IMR-90 (cell line): Measurements from ENCODE around the gene DNM1. TPM values are rescaled to one million over a fixed set of nuclear protein-coding genes. Genes with fewer than 3 reads are reported as not detected.

ENCODE experiments used
- ATAC-seq: fragments of 200-7000 bp; cut with Tn5 transposase; 2 replicates; pipeline ENCODE4 v1.9.1; 2020; ENCODE audit warnings: low read depth, mild to moderate bottlenecking, moderate library complexity
- BruUV-seq: library from RNA; stranded (reverse); fragments of 400-500 nt; replicated peaks from 2 replicates; lab custom pipeline; 2021; lab: Mats Ljungman, UMichigan
- CTCF ChIA-PET: fragments of 300-600 bp; formaldehyde crosslinking; extraction: SDS; loops from one replicate; lab custom pipeline; 2021; ENCODE audit warnings: antibody characterized with exemption; lab: Yijun Ruan, JAX
- POLR2A ChIA-PET: fragments of 300-600 bp; sonication (Branson Sonifier 250); formaldehyde crosslinking; loops from one replicate; lab custom pipeline; 2022; ENCODE audit warnings: antibody characterized with exemption; ENCODE audit not compliant: unreplicated experiment; lab: Charles Lee
- DNase-seq: peaks from one replicate; pipeline ENCODE4 v3.0.0; 2013
- H2AFZ ChIP-seq: replicated peaks from 2 replicates; pipeline ENCODE3; 2013; ENCODE audit warnings: low read length, mild to moderate bottlenecking; ENCODE audit not compliant: poor library complexity
- H2AK5ac ChIP-seq: 2 replicates; pipeline ENCODE4 v1.6.1; 2013; ENCODE audit warnings: low read depth, low read length, inconsistent platforms
- H2AK9ac ChIP-seq: replicated peaks from 2 replicates; pipeline ENCODE3; 2013; ENCODE audit warnings: mild to moderate bottlenecking, low read depth, low read length, moderate library complexity; ENCODE audit not compliant: poor library complexity
- H2BK120ac ChIP-seq: 2 replicates; pipeline ENCODE4 v1.6.1; 2013; ENCODE audit warnings: low read depth, low read length, inconsistent platforms
- H2BK15ac ChIP-seq: 3 replicates; pipeline ENCODE4 v1.6.1; 2013; ENCODE audit warnings: low read depth, low read length, inconsistent platforms
- H2BK20ac ChIP-seq: 2 replicates; pipeline ENCODE4 v1.6.1; 2013; ENCODE audit warnings: low read depth, mild to moderate bottlenecking, inconsistent platforms, low read length, moderate library complexity
- H2BK5ac ChIP-seq: 2 replicates; pipeline ENCODE4 v1.6.1; 2013; ENCODE audit warnings: mild to moderate bottlenecking, low read depth, low read length, inconsistent platforms; ENCODE audit not compliant: poor library complexity, severe bottlenecking
- H3K14ac ChIP-seq: replicated peaks from 2 replicates; pipeline ENCODE4 v1.6.1; 2013; ENCODE audit warnings: low read depth, low read length, inconsistent platforms
- H3K18ac ChIP-seq: 2 replicates; pipeline ENCODE4 v1.6.1; 2013; ENCODE audit warnings: low read depth, low read length, control low read depth
- H3K23ac ChIP-seq: 2 replicates; pipeline ENCODE4 v1.6.1; 2013; ENCODE audit warnings: low read depth, low read length, inconsistent platforms
- H3K27ac ChIP-seq: 2 replicates; pipeline ENCODE4 v1.5.1; 2013; ENCODE audit warnings: mild to moderate bottlenecking, control low read depth, low read length; ENCODE audit not compliant: insufficient read depth
- H3K27me3 ChIP-seq: 2 replicates; pipeline ENCODE4 v1.6.1; 2013; ENCODE audit warnings: low read length; ENCODE audit not compliant: control insufficient read depth, insufficient read depth
- H3K36me3 ChIP-seq: 2 replicates; pipeline ENCODE4 v1.6.1; 2013; ENCODE audit warnings: low read length, mixed read lengths; ENCODE audit not compliant: control insufficient read depth, insufficient read depth
- H3K4ac ChIP-seq: 2 replicates; pipeline ENCODE4 v1.6.1; 2013; ENCODE audit warnings: low read depth, low read length, inconsistent platforms
- H3K4me1 ChIP-seq: 2 replicates; pipeline ENCODE4 v1.6.1; 2013; ENCODE audit warnings: low read length, mixed read lengths; ENCODE audit not compliant: control insufficient read depth, insufficient read depth
- H3K4me2 ChIP-seq: 2 replicates; pipeline ENCODE4 v1.6.1; 2013; ENCODE audit warnings: low read depth, mild to moderate bottlenecking, control low read depth, low read length, moderate library complexity
- H3K4me3 ChIP-seq: 2 replicates; pipeline ENCODE4 v1.5.1; 2013; ENCODE audit warnings: low read depth, mild to moderate bottlenecking, control low read depth, low read length, moderate library complexity; ENCODE audit not compliant: insufficient read depth
- H3K56ac ChIP-seq: 2 replicates; pipeline ENCODE4 v1.6.1; 2013; ENCODE audit warnings: low read length, inconsistent platforms; ENCODE audit not compliant: insufficient read depth; ENCODE audit errors: extremely low read depth
- H3K79me1 ChIP-seq, 2 experiments: 2 replicates each; pipeline ENCODE4 v1.6.1; 2013; ENCODE audit warnings: low read length in 2 of 2, inconsistent platforms in 1 of 2, low read depth in 1 of 2
- H3K9ac ChIP-seq: 2 replicates; pipeline ENCODE4 v1.6.1; 2013; ENCODE audit warnings: low read depth, low read length, control low read depth
- H3K9me1 ChIP-seq: 2 replicates; pipeline ENCODE4 v1.6.1; 2013; ENCODE audit warnings: low read length, inconsistent platforms; ENCODE audit not compliant: insufficient read depth
- H3K9me3 ChIP-seq: 2 replicates; pipeline ENCODE4 v1.6.1; 2013; ENCODE audit warnings: low read length; ENCODE audit not compliant: control insufficient read depth, insufficient read depth
- H4K20me1 ChIP-seq: 2 replicates; pipeline ENCODE4 v1.6.1; 2013; ENCODE audit warnings: low read length, inconsistent platforms; ENCODE audit not compliant: insufficient read depth
- H4K5ac ChIP-seq: 2 replicates; pipeline ENCODE4 v1.6.1; 2013; ENCODE audit warnings: mild to moderate bottlenecking, low read depth, low read length, control low read depth
- H4K8ac ChIP-seq, 2 experiments: 2 replicates each; pipeline ENCODE4 v1.6.1; 2013; ENCODE audit warnings: low read depth in 2 of 2, low read length in 2 of 2, control low read depth in 1 of 2, inconsistent platforms in 1 of 2
- H4K91ac ChIP-seq: 2 replicates; pipeline ENCODE4 v1.6.1; 2013; ENCODE audit warnings: low read depth, low read length, inconsistent platforms; ENCODE audit not compliant: insufficient read depth
- CEBPB ChIP-seq: IDR thresholded peaks from 2 replicates; pipeline ENCODE4 v1.6.1; 2012; ENCODE audit warnings: low read depth, low read length, improper control_type of control experiment
- MAZ ChIP-seq: IDR thresholded peaks from 2 replicates; pipeline ENCODE4 v1.6.1; 2012; ENCODE audit warnings: low read depth, mild to moderate bottlenecking, low read length, improper control_type of control experiment, moderate library complexity, borderline replicate concordance
- WGBS, 2 experiments: methylation state at CpG; one replicate each; pipeline versions ENCODE4 v1.1.5 to v1.1.7; 2013; ENCODE audit warnings: missing lambda C conversion rate in 2 of 2; ENCODE audit not compliant: insufficient read length in 1 of 2; ENCODE audit errors: extremely low coverage in 2 of 2; 5-methylcytosine and 5-hydroxymethylcytosine counted together
- dilution Hi-C: fragments of 300-500 bp; cut with HindIII; formaldehyde crosslinking; loops from one replicate; pipeline ENCODE4 v1.14.3; 2018; ENCODE audit warnings: low sequenced_read_pairs; ENCODE audit not compliant: unreplicated experiment
- in situ Hi-C: fragments of 300-500 bp; cut with MboI; formaldehyde crosslinking; loops from 3 replicates; pipeline ENCODE4 v1.14.3; 2019; ENCODE audit warnings: low sequenced_read_pairs, inconsistent platforms, mixed read lengths
- intact Hi-C: fragments of 100-400 bp; cut with micrococcal nuclease; formaldehyde crosslinking; loops from 2 replicates; pipeline ENCODE4 v1.10.0; 2022
- polyA plus RNA-seq, 3 experiments: library from polyadenylated mRNA; depleted of rRNA; stranded (reverse); fragments of >200 nt; gene quantifications; 2 replicates each; pipeline ENCODE4 v1.2.3, GENCODE V29; 2012; ENCODE audit warnings: low replicate concordance in 1 of 3
- total RNA-seq: library from RNA; depleted of rRNA; stranded (reverse); fragments of >200 nt; gene quantifications from 2 replicates; pipeline ENCODE4 v1.2.3, GENCODE V29; 2012
- TF ChIP-seq, protein P1 (sequence below): fragments of 150-350 bp; IDR thresholded peaks from 2 replicates; pipeline ENCODE4 v1.6.1; 2017; ENCODE audit warnings: mild to moderate bottlenecking, antibody characterized with exemption, low read length, low read depth
- TF ChIP-seq, protein P2 (sequence below): fragments of 150-350 bp; IDR thresholded peaks from 2 replicates; pipeline ENCODE4 v1.6.1; 2016; ENCODE audit warnings: low read depth, mild to moderate bottlenecking, low read length, moderate library complexity, borderline replicate concordance

The DNM1 gene
- total and polyA plus RNA-seq, 2 of the 4 experiments (the other 2 are of a cell fraction): 13.6 to 17.7 TPM

DNA sequence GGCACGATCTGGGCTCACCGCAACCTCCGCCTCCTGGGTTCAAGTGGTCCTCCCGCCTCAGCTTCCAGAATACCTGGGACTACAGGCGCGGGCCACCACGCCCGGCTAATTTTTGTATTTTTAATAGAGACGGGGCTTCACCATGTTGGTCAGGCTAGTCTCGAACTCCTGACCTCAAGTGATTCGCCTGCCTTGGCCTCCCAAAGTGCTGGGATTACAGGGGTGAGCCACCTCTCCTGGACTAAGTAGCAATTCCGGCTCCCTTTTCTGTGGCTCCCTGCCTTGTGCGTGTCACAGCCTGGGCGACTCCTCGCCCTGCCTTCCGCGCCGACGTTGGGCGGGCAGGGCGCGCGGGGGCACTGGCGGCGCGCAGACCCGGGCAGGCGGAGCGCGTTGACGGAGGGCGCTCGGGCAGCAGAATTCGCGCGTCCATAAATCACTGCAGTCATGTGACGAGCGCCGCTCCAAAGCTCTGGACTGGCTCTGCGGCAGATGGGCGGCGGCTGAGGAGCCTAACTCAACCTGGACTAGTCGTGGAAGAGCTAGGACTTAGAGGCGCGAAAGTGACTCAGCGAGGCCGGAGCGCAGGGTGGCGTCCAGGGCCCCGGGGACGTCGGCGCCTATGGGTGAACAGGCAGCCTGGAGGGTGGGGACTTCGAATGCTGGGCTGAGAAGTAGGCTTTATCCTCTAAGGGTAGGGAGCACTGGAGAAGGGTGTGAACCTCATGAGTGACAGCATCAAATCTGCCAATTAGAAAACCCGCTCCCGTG, 10.4 kb upstream of the DNM1 start:
- H3K9me3 ChIP-seq: no peaks in the 10 kb centered on the region
- peak overlapping the region; percentile 47; the same call in 1 of the 3 replicates for H2BK15ac ChIP-seq
- peak overlapping the region; percentile 93 for H2AK9ac ChIP-seq
- no TSS peak for BruUV-seq
- H3K79me1 ChIP-seq: peaks cover 14 to 36% of the 10 kb centered on the region in 2 experiments
- peak overlapping the region; percentile 96 for H2AFZ ChIP-seq
- H4K8ac ChIP-seq: peak overlapping the region; percentile 76 to 97; a peak in 2 of 4 replicates
- peak overlapping the region; percentile 65 for H3K4ac ChIP-seq
- H3K36me3 ChIP-seq: peaks cover 10% of the 10 kb centered on the region
- ChIA-PET POLR2A (no interaction called here), CTCF (interaction anchor here (0.8 to 1.2 kb wide), 2 partner anchors 18 to 62 kb away, joined by 3 read pairs; no protein-coding TSS in a partner anchor)
- H4K91ac ChIP-seq: peak overlapping the region; percentile 34; the same call in 1 of the 2 replicates
- peak overlapping the region; percentile 72; the same call in 1 of the 2 replicates for H3K23ac ChIP-seq
- H3K18ac ChIP-seq: no peak overlapping the region
- ATAC-seq: peak; percentile 25
- H3K4me2 ChIP-seq: peak overlapping the region; percentile 37
- H3K56ac ChIP-seq: no peak overlapping the region; the same call in 1 of the 2 replicates
- intact Hi-C loops (no loop called here), in situ Hi-C loops (no loop called here), dilution Hi-C loops (no loop called here)
- H3K27me3 ChIP-seq: no peaks in the 10 kb centered on the region
- H2BK5ac ChIP-seq: no peak overlapping the region
- H3K4me3 ChIP-seq: peak overlapping the region; percentile 13; the same call in 1 of the 2 replicates
- peak overlapping the region; percentile 39; the same call in 1 of the 2 replicates for H4K5ac ChIP-seq
- peak; percentile 60 for DNase-seq
- 0 out of 2 replicates have a peak overlapping the region, but pooled peaks have one; percentile 39 for H2AK5ac ChIP-seq
- no peak overlapping the region for H2BK20ac ChIP-seq
- H3K27ac ChIP-seq: no peak overlapping the region
- H3K4me1 ChIP-seq: peaks cover 10% of the 10 kb centered on the region
- H2BK120ac ChIP-seq: no peak overlapping the region; the same call in 1 of the 2 replicates
- 0 out of 2 replicates have a peak overlapping the region, but pooled peaks have one; percentile 15 for H3K14ac ChIP-seq
- WGBS, 2 experiments: 8% methylated on average over 39 of the region's 56 CpGs; no CpG with 5 or more reads in 1 of the 2 experiments
- TF ChIP-seq, protein P1, sequence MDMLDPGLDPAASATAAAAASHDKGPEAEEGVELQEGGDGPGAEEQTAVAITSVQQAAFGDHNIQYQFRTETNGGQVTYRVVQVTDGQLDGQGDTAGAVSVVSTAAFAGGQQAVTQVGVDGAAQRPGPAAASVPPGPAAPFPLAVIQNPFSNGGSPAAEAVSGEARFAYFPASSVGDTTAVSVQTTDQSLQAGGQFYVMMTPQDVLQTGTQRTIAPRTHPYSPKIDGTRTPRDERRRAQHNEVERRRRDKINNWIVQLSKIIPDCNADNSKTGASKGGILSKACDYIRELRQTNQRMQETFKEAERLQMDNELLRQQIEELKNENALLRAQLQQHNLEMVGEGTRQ: peak; percentile 74
- 0 out of 2 replicates have a peak, but pooled peaks have one; percentile 4 for TF ChIP-seq MAZ
- TF ChIP-seq, protein P2, sequence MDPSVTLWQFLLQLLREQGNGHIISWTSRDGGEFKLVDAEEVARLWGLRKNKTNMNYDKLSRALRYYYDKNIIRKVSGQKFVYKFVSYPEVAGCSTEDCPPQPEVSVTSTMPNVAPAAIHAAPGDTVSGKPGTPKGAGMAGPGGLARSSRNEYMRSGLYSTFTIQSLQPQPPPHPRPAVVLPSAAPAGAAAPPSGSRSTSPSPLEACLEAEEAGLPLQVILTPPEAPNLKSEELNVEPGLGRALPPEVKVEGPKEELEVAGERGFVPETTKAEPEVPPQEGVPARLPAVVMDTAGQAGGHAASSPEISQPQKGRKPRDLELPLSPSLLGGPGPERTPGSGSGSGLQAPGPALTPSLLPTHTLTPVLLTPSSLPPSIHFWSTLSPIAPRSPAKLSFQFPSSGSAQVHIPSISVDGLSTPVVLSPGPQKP: no peak
- no peak for TF ChIP-seq CEBPB
- no peak overlapping the region for H3K9ac ChIP-seq
- no peaks in the 10 kb centered on the region for H4K20me1 ChIP-seq
- peaks cover 9% of the 10 kb centered on the region; the same call in 1 of the 2 replicates for H3K9me1 ChIP-seq
